SU-DHL-6 (cell line): Measurements from ENCODE around the gene NAT14.

Experiments used
- EZH2phosphoT487 ChIP-seq: fragments of 200-600 bp; sonication (generic), shearing (Covaris generic); conservative IDR thresholded peaks from 2 replicates; pipeline ENCODE4 v1.6.1; 2018; ENCODE audit warnings: mild to moderate bottlenecking, antibody characterized with exemption, low read length, moderate library complexity, mixed read lengths
- TF ChIP-seq, protein P1 (sequence below): fragments of 200-600 bp; sonication (generic); IDR thresholded peaks from one replicate; pipeline ENCODE4 v1.5.1; 2017; ENCODE audit warnings: antibody characterized with exemption, mild to moderate bottlenecking, low read length, moderate library complexity; ENCODE audit not compliant: insufficient read depth, poor library complexity, severe bottlenecking

DNA sequence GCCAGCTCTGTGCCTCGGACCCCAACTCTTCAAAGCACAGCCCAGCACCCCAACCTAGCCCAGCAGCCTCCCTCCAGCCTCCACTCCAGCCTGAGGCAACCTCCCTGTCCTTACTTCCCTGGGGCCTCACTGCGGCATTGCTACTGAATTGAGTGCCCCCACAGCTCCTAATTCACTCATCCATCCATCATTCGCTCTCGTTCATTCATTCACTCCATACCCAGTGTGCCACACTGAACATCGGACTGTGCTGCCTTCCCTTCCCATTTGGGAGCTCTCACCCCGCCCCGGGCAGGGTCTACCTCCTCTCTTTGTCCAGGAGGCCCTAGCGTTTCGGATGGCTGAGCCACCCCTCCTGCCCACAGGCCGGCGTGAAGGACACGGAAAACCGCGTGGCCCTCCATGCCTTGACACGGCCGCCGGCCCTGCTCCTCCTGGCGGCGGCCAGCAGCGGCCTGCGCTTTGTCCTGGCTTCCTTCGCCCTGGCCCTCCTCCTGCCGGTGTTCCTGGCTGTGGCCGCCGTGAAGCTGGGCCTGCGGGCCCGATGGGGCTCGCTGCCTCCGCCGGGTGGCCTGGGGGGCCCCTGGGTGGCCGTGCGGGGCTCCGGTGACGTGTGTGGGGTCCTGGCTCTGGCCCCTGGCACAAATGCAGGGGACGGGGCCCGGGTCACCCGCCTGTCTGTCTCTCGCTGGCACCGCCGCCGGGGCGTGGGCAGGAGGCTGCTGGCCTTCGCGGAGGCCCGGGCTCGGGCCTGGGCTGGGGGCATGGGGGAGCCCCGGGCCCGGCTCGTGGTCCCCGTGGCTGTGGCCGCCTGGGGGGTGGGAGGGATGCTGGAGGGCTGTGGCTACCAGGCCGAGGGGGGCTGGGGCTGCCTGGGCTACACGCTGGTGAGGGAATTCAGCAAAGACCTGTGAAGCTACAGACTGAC lies 1.3 kb downstream of the NAT14 start:
- TF ChIP-seq, protein P1, sequence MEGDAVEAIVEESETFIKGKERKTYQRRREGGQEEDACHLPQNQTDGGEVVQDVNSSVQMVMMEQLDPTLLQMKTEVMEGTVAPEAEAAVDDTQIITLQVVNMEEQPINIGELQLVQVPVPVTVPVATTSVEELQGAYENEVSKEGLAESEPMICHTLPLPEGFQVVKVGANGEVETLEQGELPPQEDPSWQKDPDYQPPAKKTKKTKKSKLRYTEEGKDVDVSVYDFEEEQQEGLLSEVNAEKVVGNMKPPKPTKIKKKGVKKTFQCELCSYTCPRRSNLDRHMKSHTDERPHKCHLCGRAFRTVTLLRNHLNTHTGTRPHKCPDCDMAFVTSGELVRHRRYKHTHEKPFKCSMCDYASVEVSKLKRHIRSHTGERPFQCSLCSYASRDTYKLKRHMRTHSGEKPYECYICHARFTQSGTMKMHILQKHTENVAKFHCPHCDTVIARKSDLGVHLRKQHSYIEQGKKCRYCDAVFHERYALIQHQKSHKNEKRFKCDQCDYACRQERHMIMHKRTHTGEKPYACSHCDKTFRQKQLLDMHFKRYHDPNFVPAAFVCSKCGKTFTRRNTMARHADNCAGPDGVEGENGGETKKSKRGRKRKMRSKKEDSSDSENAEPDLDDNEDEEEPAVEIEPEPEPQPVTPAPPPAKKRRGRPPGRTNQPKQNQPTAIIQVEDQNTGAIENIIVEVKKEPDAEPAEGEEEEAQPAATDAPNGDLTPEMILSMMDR = no peak
- TF ChIP-seq EZH2phosphoT487 = no peak
